GM23338 (cell line): ENCODE results near the gene LRWD1. TPM values are rescaled to one million over a fixed set of nuclear protein-coding genes. Genes with fewer than 3 reads are reported as not detected.

Source experiments
- ATAC-seq: fragments of 200-7000 bp; cut with Tn5 transposase; 3 replicates; pipeline ENCODE4 v1.9.1; 2020
- DNase-seq: peaks from one replicate; pipeline ENCODE4 v3.0.0-alpha.2; 2015; ENCODE audit warnings: low spot score
- H2AFZ ChIP-seq: fragments of 200-600 bp; sonication (generic); 2 replicates; pipeline ENCODE4 v1.8.0; 2016; ENCODE audit warnings: antibody characterized with exemption, mild to moderate bottlenecking, moderate library complexity
- H3F3A ChIP-seq: fragments of 200-600 bp; sonication (generic); replicated peaks from 2 replicates; pipeline ENCODE4 v1.8.0; 2017; ENCODE audit warnings: antibody characterized with exemption, mixed run types, low read depth
- H3K27ac ChIP-seq: fragments of 200-600 bp; sonication (generic); 2 replicates; pipeline ENCODE4 v1.6.1; 2016; ENCODE audit warnings: low read depth
- H3K27me3 ChIP-seq: fragments of 200-600 bp; sonication (generic); 2 replicates; pipeline ENCODE4 v1.8.0; 2016; ENCODE audit warnings: mild to moderate bottlenecking, mixed run types, moderate library complexity; ENCODE audit not compliant: insufficient read depth
- H3K36me3 ChIP-seq: fragments of 200-600 bp; sonication (generic); 2 replicates; pipeline ENCODE4 v1.8.0; 2016; ENCODE audit warnings: mild to moderate bottlenecking; ENCODE audit not compliant: insufficient read depth
- H3K4me1 ChIP-seq: fragments of 200-600 bp; sonication (generic); 2 replicates; pipeline ENCODE4 v1.8.0; 2016; ENCODE audit warnings: mild to moderate bottlenecking, moderate library complexity; ENCODE audit not compliant: insufficient read depth
- H3K4me2 ChIP-seq: fragments of 200-600 bp; sonication (generic); 2 replicates; pipeline ENCODE4 v1.7.1; 2017; ENCODE audit warnings: mixed run types
- H3K4me3 ChIP-seq: fragments of 200-600 bp; sonication (generic); 2 replicates; pipeline ENCODE4 v1.6.1; 2016; ENCODE audit warnings: mixed run types
- H3K79me2 ChIP-seq: fragments of 200-600 bp; sonication (generic); replicated peaks from 2 replicates; pipeline ENCODE4 v1.8.0; 2017; ENCODE audit warnings: mild to moderate bottlenecking; ENCODE audit not compliant: insufficient read depth
- H3K9me2 ChIP-seq: fragments of 200-600 bp; sonication (generic); 2 replicates; pipeline ENCODE4 v1.8.0; 2017; ENCODE audit not compliant: insufficient read depth
- H4K20me1 ChIP-seq: fragments of 200-600 bp; sonication (generic); replicated peaks from 2 replicates; pipeline ENCODE4 v1.8.0; 2017; ENCODE audit warnings: mild to moderate bottlenecking; ENCODE audit not compliant: insufficient read depth
- H3K27ac Mint-ChIP-seq: 2 replicates; pipeline ENCODE4 v1.8.0; 2020; ENCODE audit warnings: inconsistent platforms, mild to moderate bottlenecking, moderate library complexity, mixed read lengths
- H3K27me3 Mint-ChIP-seq: 3 replicates; pipeline ENCODE4 v1.8.0; 2022; ENCODE audit warnings: low read depth, mild to moderate bottlenecking, moderate library complexity, mixed read lengths, inconsistent platforms; ENCODE audit not compliant: insufficient read depth, poor library complexity
- H3K36me3 Mint-ChIP-seq: 3 replicates; pipeline ENCODE4 v1.8.0; 2021; ENCODE audit warnings: low read depth, mild to moderate bottlenecking, inconsistent platforms, moderate library complexity, mixed read lengths
- H3K4me1 Mint-ChIP-seq: 3 replicates; pipeline ENCODE4 v1.8.0; 2020; ENCODE audit warnings: mild to moderate bottlenecking, inconsistent platforms, mixed read lengths
- H3K4me3 Mint-ChIP-seq: 3 replicates; pipeline ENCODE4 v1.8.0; 2021; ENCODE audit warnings: moderate library complexity, mild to moderate bottlenecking, inconsistent platforms, mixed read lengths
- H3K9me3 Mint-ChIP-seq: 3 replicates; pipeline ENCODE4 v1.8.0; 2020; ENCODE audit warnings: moderate library complexity, mild to moderate bottlenecking, inconsistent platforms, mixed read lengths
- CREB1 ChIP-seq: fragments of 250-450 bp; sonication (Bioruptor Pico); IDR thresholded peaks from 2 replicates; pipeline ENCODE4 v1.5.0; 2020; ENCODE audit warnings: low read depth, mild to moderate bottlenecking, moderate library complexity
- CTCF ChIP-seq, 2 experiments: fragments of 200-600 bp in 1 of 2; sonication (generic) in 1 of 2; conservative IDR thresholded peaks; 2 replicates each; pipeline versions ENCODE4 v1.5.1 to v1.6.1; 2016 to 2017; ENCODE audit warnings: antibody characterized with exemption in 2 of 2, low read depth in 2 of 2, mild to moderate bottlenecking in 2 of 2, moderate library complexity in 1 of 2
- ETS1 ChIP-seq: IDR thresholded peaks from 2 replicates; pipeline ENCODE4 v1.6.1; 2016; ENCODE audit warnings: antibody characterized with exemption
- EZH2 ChIP-seq: fragments of 200-600 bp; sonication (generic); IDR thresholded peaks from one replicate; pipeline ENCODE4 v1.8.0; 2017; ENCODE audit warnings: antibody characterized with exemption, mild to moderate bottlenecking, low read depth; ENCODE audit not compliant: unreplicated experiment
- EZH2phosphoT487 ChIP-seq: fragments of 200-600 bp; sonication (generic); IDR thresholded peaks from one replicate; pipeline ENCODE4 v1.8.1; 2018; ENCODE audit warnings: antibody characterized with exemption; ENCODE audit not compliant: unreplicated experiment
- JUNB ChIP-seq: IDR thresholded peaks from one replicate; pipeline ENCODE4 v1.6.1; 2016; ENCODE audit warnings: antibody characterized with exemption; ENCODE audit not compliant: unreplicated experiment
- NANOG ChIP-seq: IDR thresholded peaks from 2 replicates; pipeline ENCODE4 v1.6.1; 2016; ENCODE audit warnings: antibody characterized with exemption, borderline replicate concordance
- POLR2AphosphoS5 ChIP-seq: IDR thresholded peaks from 2 replicates; pipeline ENCODE4 v1.6.1; 2016; ENCODE audit warnings: antibody characterized with exemption, low read depth
- REST ChIP-seq: IDR thresholded peaks from one replicate; pipeline ENCODE4 v1.6.1; 2018; ENCODE audit warnings: antibody characterized with exemption; ENCODE audit not compliant: unreplicated experiment
- STAT1 ChIP-seq: IDR thresholded peaks from one replicate; pipeline ENCODE4 v1.6.1; 2016; ENCODE audit warnings: antibody characterized with exemption; ENCODE audit not compliant: unreplicated experiment
- ZNF114 ChIP-seq: fragments of 250-450 bp; sonication (Bioruptor Pico); IDR thresholded peaks from 2 replicates; pipeline ENCODE4 v1.5.0; 2020; ENCODE audit warnings: mild to moderate bottlenecking, moderate library complexity
- ZNF331 ChIP-seq: fragments of 250-450 bp; sonication (Bioruptor Pico); IDR thresholded peaks from 2 replicates; pipeline ENCODE4 v1.5.0; 2020; ENCODE audit warnings: low read depth, mild to moderate bottlenecking, moderate library complexity
- ZNF462 ChIP-seq: fragments of 250-450 bp; sonication (Bioruptor Pico); IDR thresholded peaks from 2 replicates; pipeline ENCODE4 v1.5.0; 2020; ENCODE audit warnings: mild to moderate bottlenecking, moderate library complexity
- polyA plus RNA-seq: library from polyadenylated mRNA; unstranded; fragments of >200 nt; fragmentation: Nextera tagmentation; extraction: Ambion mirVana; gene quantifications from 2 replicates; pipeline ENCODE4 v1.2.1, GENCODE V29; 2016
- total RNA-seq: library from RNA; depleted of rRNA; stranded (reverse); fragments of >200 nt; shearing (Covaris generic); gene quantifications from 2 replicates; pipeline ENCODE4 v1.2.3, GENCODE V29; 2014

The LRWD1 gene
- total and polyA plus RNA-seq, 2 experiments from 2014 or later: 24.0 to 55.2 TPM

- 0 out of 2 replicates have a peak, but pooled peaks cover 6% of the 10 kb centered on the region for H3F3A ChIP-seq
- H4K20me1 ChIP-seq: no peaks in the 10 kb centered on the region; the same call in 1 of the 2 replicates
- H3K4me2 ChIP-seq: no peak overlapping the region
- Mint-ChIP-seq H3K4me1 (peaks cover 20% of the 10 kb centered on the region), H3K4me3 (no peak overlapping the region), H3K27ac (peak overlapping the region; percentile 77; the same call in 1 of the 2 replicates), H3K9me3 (no peaks in the 10 kb centered on the region), H3K36me3 (peaks cover 29% of the 10 kb centered on the region), H3K27me3 (peaks cover 12% of the 10 kb centered on the region)
- no peak overlapping the region for H2AFZ ChIP-seq
- H3K4me3 ChIP-seq: no peak overlapping the region
- H3K79me2 ChIP-seq: no peaks in the 10 kb centered on the region
- DNase-seq: no peak
- TF ChIP-seq POLR2AphosphoS5 (no peak), EZH2phosphoT487 (no peak), ZNF462 (CRISPR knock-in tag) (no peak), ZNF331 (CRISPR knock-in tag) (no peak), ETS1 (no peak), CTCF (conservative IDR thresholded peaks at IDR 0.05; ENCODE audit: low read depth in 2 of 2) (no peak), REST (no peak), EZH2 (no peak), ZNF114 (no peak), CREB1 (no peak), NANOG (no peak), STAT1 (no peak), JUNB (no peak)
- H3K4me1 ChIP-seq: 0 out of 2 replicates have a peak, but pooled peaks cover under 1% of the 10 kb centered on the region
- H3K36me3 ChIP-seq: 0 out of 2 replicates have a peak, but pooled peaks cover 4% of the 10 kb centered on the region
- H3K27me3 ChIP-seq: no peaks in the 10 kb centered on the region
- H3K9me2 ChIP-seq: no peaks in the 10 kb centered on the region
- H3K27ac ChIP-seq: no peak overlapping the region
- peak; percentile 64 for ATAC-seq
Observed at GRCh38 chr7:102425639-102426267, 39.0 kb upstream of the LRWD1 start.
